HepG2 (cell line): ENCODE results near the gene SGTB. TPM values are rescaled to one million over a fixed set of nuclear protein-coding genes. Genes with fewer than 3 reads are reported as not detected.
A peak's percentile ranks its signal among the peaks of the same experiment; 100 is the strongest.
"Not testable (repeated sequence)": the region's sequence is repeated elsewhere in the genome, so short reads cannot be mapped to it uniquely, and the experiment has no call there.

ENCODE experiments used
- ATAC-seq: fragments of 200-7000 bp; cut with Tn5 transposase; 3 replicates; pipeline ENCODE4 v1.9.1; 2020; ENCODE audit warnings: mild to moderate bottlenecking, moderate library complexity
- BruUV-seq: library from RNA; stranded (reverse); fragments of 400-500 nt; replicated peaks from 2 replicates; lab custom pipeline; 2021; lab: Mats Ljungman, UMichigan
- CTCF ChIA-PET: fragments of 300-600 bp; formaldehyde crosslinking; extraction: SDS; loops from one replicate; lab custom pipeline; 2021; ENCODE audit warnings: low total read pairs, inconsistent platforms, low intra/inter-chr PET ratio; lab: Yijun Ruan, JAX
- POLR2A ChIA-PET: fragments of 350-600 bp; sonication (Branson Sonifier 250); formaldehyde crosslinking; loops from one replicate; lab custom pipeline; 2020; ENCODE audit warnings: antibody characterized with exemption, inconsistent platforms; lab: Yijun Ruan, JAX
- DNase-seq: peaks from one replicate; pipeline ENCODE4 v3.0.0-alpha.2; 2015; ENCODE audit warnings: low spot score
- FAIRE-seq: peaks from 3 replicates; lab custom pipeline; 2011; peaks lifted over from hg19 to GRCh38; lab: Jason Lieb, UNC
- H2AFZ ChIP-seq: one replicate; pipeline ENCODE4 v1.6.1; 2011; ENCODE audit warnings: low read length, inconsistent platforms
- H3K27ac ChIP-seq: fragments of 300-600 bp; 3 replicates; pipeline ENCODE4 v1.8.0; 2011; ENCODE audit warnings: mixed run types, mild to moderate bottlenecking, mixed read lengths, low read length, inconsistent platforms; ENCODE audit not compliant: insufficient read depth; ENCODE audit errors: extremely low read length
- H3K27me3 ChIP-seq, 2 experiments: fragments of 200-600 bp in 1 of 2; 2 replicates in 1 of 2; 3 replicates in 1 of 2; pipeline versions ENCODE4 v1.6.0 to v1.8.0; 2011; ENCODE audit warnings: low read length in 2 of 2, mild to moderate bottlenecking in 2 of 2, moderate library complexity in 2 of 2, inconsistent platforms in 1 of 2; ENCODE audit not compliant: insufficient read depth in 2 of 2, control insufficient read depth in 1 of 2
- H3K36me3 ChIP-seq, 2 experiments: fragments of 200-600 bp in 1 of 2; replicated peaks in 1 of 2; 2 replicates in 1 of 2; 3 replicates in 1 of 2; pipeline versions ENCODE4 v1.5.1 to v1.8.0; 2011; ENCODE audit warnings: low read length in 2 of 2, inconsistent platforms in 1 of 2; ENCODE audit not compliant: insufficient read depth in 2 of 2, control insufficient read depth in 1 of 2
- H3K4me1 ChIP-seq: 2 replicates; pipeline ENCODE4 v1.5.1; 2012; ENCODE audit warnings: low read length, inconsistent platforms; ENCODE audit not compliant: insufficient read depth
- H3K4me2 ChIP-seq: 2 replicates; pipeline ENCODE4 v1.6.0; 2011; ENCODE audit warnings: low read depth, low read length, inconsistent platforms
- H3K4me3 ChIP-seq, 3 experiments: fragments of 200-600 bp in 1 of 3; sonication (generic), shearing (Covaris generic) in 1 of 3; replicated peaks in 1 of 3; 2 replicates each; pipeline ENCODE4 v1.5.1; 2011 to 2016; ENCODE audit warnings: low read length in 3 of 3, inconsistent platforms in 2 of 3, low read depth in 2 of 3, mild to moderate bottlenecking in 2 of 3, control low read depth in 1 of 3, mixed read lengths in 1 of 3; ENCODE audit not compliant: insufficient read depth in 1 of 3
- H3K79me2 ChIP-seq: one replicate; pipeline ENCODE4 v1.6.1; 2011; ENCODE audit warnings: low read length, inconsistent platforms; ENCODE audit not compliant: insufficient read depth
- H3K9ac ChIP-seq: 2 replicates; pipeline ENCODE4 v1.6.0; 2011; ENCODE audit warnings: mild to moderate bottlenecking, low read depth, low read length, inconsistent platforms; ENCODE audit not compliant: insufficient read depth
- H3K9me3 ChIP-seq: 2 replicates; pipeline ENCODE4 v1.5.1; 2012; ENCODE audit warnings: mild to moderate bottlenecking, low read length
- H4K20me1 ChIP-seq: 2 replicates; pipeline ENCODE4 v1.6.0; 2011; ENCODE audit warnings: inconsistent platforms, mild to moderate bottlenecking, low read length, moderate library complexity; ENCODE audit not compliant: insufficient read depth
- ATF1 ChIP-seq: IDR thresholded peaks from 2 replicates; pipeline ENCODE4 v1.6.1; 2016; ENCODE audit warnings: mild to moderate bottlenecking, control low read depth
- CEBPB ChIP-seq: IDR thresholded peaks from 2 replicates; pipeline ENCODE4 v1.6.1; 2011; ENCODE audit warnings: low read depth, low read length, improper control_type of control experiment, borderline replicate concordance
- ZNF770 ChIP-seq: sonication (generic); formaldehyde crosslinking; IDR thresholded peaks from 2 replicates; pipeline ENCODE4 v1.5.0; 2020; ENCODE audit warnings: mild to moderate bottlenecking, missing genetic modification reagents
- WGBS: methylation state at CpG from one replicate; pipeline ENCODE4 v1.1.6; 2017; ENCODE audit warnings: low lambda C conversion rate; 5-methylcytosine and 5-hydroxymethylcytosine counted together
- in situ Hi-C: cut with HindIII; loops from 2 replicates; pipeline ENCODE4 v1.10.0; 2017; ENCODE audit warnings: low pct_unique_long_range_greater_than_20kb; ENCODE audit not compliant: extremely low pct_ligation_motif_present
- intact Hi-C: fragments of 100-400 bp; cut with micrococcal nuclease; formaldehyde crosslinking; loops from one replicate; pipeline ENCODE4 v1.10.0; 2022; ENCODE audit not compliant: unreplicated experiment
- polyA plus RNA-seq, 8 experiments: library from polyadenylated mRNA; depleted of rRNA in 3 of 8; stranded (reverse) in 7 of 8; unstranded in 1 of 8; fragments of >200 nt; fragmentation: Illumina TruSeq in 4 of 8; extraction: Trizol in 4 of 8; gene quantifications; 2 replicates each; pipeline versions ENCODE4 v1.2.1 to v1.2.3, GENCODE V29; 2011 to 2016; ENCODE audit warnings: low read depth in 4 of 8, missing spikeins in 1 of 8, mixed read lengths in 1 of 8; ENCODE audit not compliant: insufficient read depth in 1 of 8
- total RNA-seq, 5 experiments: library from RNA; depleted of rRNA; stranded (reverse); fragments of >200 nt; fragmentation: Illumina TruSeq; extraction: Trizol; gene quantifications; 2 replicates each; pipeline ENCODE4 v1.2.3, GENCODE V29; 2016; ENCODE audit warnings: low read depth in 1 of 5

Gene SGTB
- total and polyA plus RNA-seq, 2 of the 13 experiments (the other 11 are each of a cell fraction or from before 2014, with no cell fraction given), result 5.2 to 11.2 TPM

- intact Hi-C loops, result loop anchor here (5.0 to 10.0 kb wide), 2 partner anchors 60 to 303 kb away; partner anchors contain the start of genes CENPK, ERBIN and PPWD1
- 85% methylated on average over 4 of the region's 4 CpGs for WGBS
- H3K9ac ChIP-seq, H3K36me3 ChIP-seq, H3K27ac ChIP-seq, DNase-seq, FAIRE-seq, H3K4me2 ChIP-seq, POLR2A ChIA-PET, H4K20me1 ChIP-seq, H3K4me3 ChIP-seq, H3K9me3 ChIP-seq, in situ Hi-C loops, BruUV-seq, H3K27me3 ChIP-seq, CTCF ChIA-PET, ATAC-seq, H2AFZ ChIP-seq: not testable (repeated sequence)
- TF ChIP-seq ZNF770 (CRISPR knock-in tag), result 0 out of 2 replicates have a peak, but pooled peaks have one; percentile 17
- Histone ChIP-seq H3K79me2 (peaks cover 50% of the 10 kb centered on the region), H3K4me1 (peaks cover 27% of the 10 kb centered on the region)
These were observed 99.9 kb downstream of the SGTB start for GRCh38 chr5:65621961-65622360.

- FAIRE-seq, result no peak
- no peak overlapping the region for H3K9ac ChIP-seq
- peaks cover 1 to 11% of the 10 kb centered on the region in 2 experiments; a peak in 1 of 5 replicates for H3K36me3 ChIP-seq
- no peak for TF ChIP-seq ATF1 (CRISPR knock-in tag)
- TF ChIP-seq CEBPB, result 0 out of 2 replicates have a peak, but pooled peaks have one; percentile 2
- ChIA-PET POLR2A (no interaction called here), CTCF (no interaction called here)
- no peaks in the 10 kb centered on the region for H4K20me1 ChIP-seq
- peaks cover 15% of the 10 kb centered on the region for H3K4me1 ChIP-seq
- ATAC-seq, result no peak
- peaks cover 37% of the 10 kb centered on the region for H3K79me2 ChIP-seq
- H3K4me3 ChIP-seq, result no peak overlapping the region
- WGBS, result over 99% methylated on average over 4 of the region's 4 CpGs
- no peak overlapping the region for H2AFZ ChIP-seq
- peaks cover 0 to 1% of the 10 kb centered on the region in 2 experiments; a peak in 2 of 5 replicates for H3K27me3 ChIP-seq
- DNase-seq, result no peak
- BruUV-seq, result no TSS peak
- no peak overlapping the region for H3K27ac ChIP-seq
- in situ Hi-C loops, result no loop called here
- intact Hi-C loops, result loop anchor here (5.0 to 10.0 kb wide), 2 partner anchors 58 to 305 kb away; partner anchors contain the start of genes CENPK, ERBIN and PPWD1
- H3K9me3 ChIP-seq, result no peaks in the 10 kb centered on the region
- H3K4me2 ChIP-seq, result no peak overlapping the region
These were observed 101.9 kb downstream of the SGTB start for GRCh38 chr5:65620021-65620420.

Other genes with a start within 250 kb of the SGTB start
- gene ADAMTS6, start 240.2 kb downstream of the SGTB start, total RNA-seq (2016; rRNA removed; fragmentation: Illumina TruSeq; extraction: Trizol), result 0.93 and 3.1 TPM in 2 replicates
- 7.3 and 8.2 TPM in 2 replicates for gene ADAMTS6, start 240.2 kb downstream of the SGTB start, polyA plus RNA-seq (2011; rRNA removed)
- 54.4 and 75.0 TPM in 2 replicates for gene CENPK, start 158.9 kb downstream of the SGTB start, total RNA-seq (2016; rRNA removed; fragmentation: Illumina TruSeq; extraction: Trizol)
- gene CENPK, start 158.9 kb downstream of the SGTB start, polyA plus RNA-seq (2011; rRNA removed), result 7.9 and 14.3 TPM in 2 replicates
- 44.3 and 60.8 TPM in 2 replicates for gene PPWD1, start 158.8 kb downstream of the SGTB start, total RNA-seq (2016; rRNA removed; fragmentation: Illumina TruSeq; extraction: Trizol)
- gene PPWD1, start 158.8 kb downstream of the SGTB start, polyA plus RNA-seq (2011; rRNA removed), result 7.4 and 7.9 TPM in 2 replicates
- 11.4 and 14.7 TPM in 2 replicates for gene TRIM23, start 97.8 kb downstream of the SGTB start, total RNA-seq (2016; rRNA removed; fragmentation: Illumina TruSeq; extraction: Trizol)
- 4.6 and 5.2 TPM in 2 replicates for gene TRIM23, start 97.8 kb downstream of the SGTB start, polyA plus RNA-seq (2011; rRNA removed)
- 6.8 and 8.1 TPM in 2 replicates for gene SHLD3, start 97.1 kb downstream of the SGTB start, total RNA-seq (2016; rRNA removed; fragmentation: Illumina TruSeq; extraction: Trizol)
- gene SHLD3, start 97.1 kb downstream of the SGTB start, polyA plus RNA-seq (2011; rRNA removed), result 3.2 and 3.6 TPM in 2 replicates
- gene TRAPPC13, start 97.1 kb downstream of the SGTB start, total RNA-seq (2016; rRNA removed; fragmentation: Illumina TruSeq; extraction: Trizol), result 19.6 and 24.3 TPM in 2 replicates
- 8.4 and 10.1 TPM in 2 replicates for gene TRAPPC13, start 97.1 kb downstream of the SGTB start, polyA plus RNA-seq (2011; rRNA removed)
- 36.7 and 62.9 TPM in 2 replicates for gene NLN, start 96 bp upstream of the SGTB start, total RNA-seq (2016; rRNA removed; fragmentation: Illumina TruSeq; extraction: Trizol)
- gene NLN, start 96 bp upstream of the SGTB start, polyA plus RNA-seq (2011; rRNA removed), result 10.5 and 11.9 TPM in 2 replicates
- gene ERBIN, start 204.5 kb upstream of the SGTB start, total RNA-seq (2016; rRNA removed; fragmentation: Illumina TruSeq; extraction: Trizol), result 41.7 and 54.8 TPM in 2 replicates
- 12.5 and 14.4 TPM in 2 replicates for gene ERBIN, start 204.5 kb upstream of the SGTB start, polyA plus RNA-seq (2011; rRNA removed)